Measurements from ENCODE around the gene NUMBL. TPM values are rescaled to one million over a fixed set of nuclear protein-coding genes. Genes with fewer than 3 reads are reported as not detected.

The NUMBL gene
- total and polyA plus RNA-seq, 2 of the 13 experiments (the other 11 are each of a cell fraction or from before 2014, with no cell fraction given), result 0.49 to 2.3 TPM

GRCh38 chr19:40721936-40722661 is 31.6 kb upstream of the NUMBL start:
- intact Hi-C loops (cut with micrococcal nuclease; ENCODE audit: unreplicated experiment), result no loop called here
- H2AFZ ChIP-seq (ENCODE audit: low read length), result no peak overlapping the region
- CTCF ChIA-PET (ENCODE audit: low intra/inter-chr PET ratio, low total read pairs), result no interaction called here
- in situ Hi-C loops (cut with HindIII; ENCODE audit: extremely low pct_ligation_motif_present, low pct_unique_long_range_greater_than_20kb), result no loop called here
- POLR2A ChIA-PET, result interaction anchor here (2.2 kb wide), 1 partner anchor 29 kb away, joined by 9 read pairs; the partner anchor contains the start of genes ACTMAP and SNRPA
- 89% methylated on average over 9 of the region's 9 CpGs for WGBS (ENCODE audit: low lambda C conversion rate)
- DNase-seq (ENCODE audit: low spot score), result no peak
- no TSS peak for BruUV-seq (replicated peaks)
- no peak overlapping the region for H3K9ac ChIP-seq (ENCODE audit: insufficient read depth, low read depth, low read length)
- H4K20me1 ChIP-seq (ENCODE audit: insufficient read depth, low read length), result 0 out of 2 replicates have a peak, but pooled peaks cover 4% of the 10 kb centered on the region
- TF ChIP-seq CTCF (CRISPR knock-in tag; IDR thresholded peaks at IDR 0.05) (no peak), SMARCC2 (IDR thresholded peaks at IDR 0.05) (no peak), SMAD9 (CRISPR knock-in tag; IDR thresholded peaks at IDR 0.05) (no peak), E2F1 (CRISPR knock-in tag; IDR thresholded peaks at IDR 0.05) (no peak), GMEB2 (CRISPR knock-in tag; IDR thresholded peaks at IDR 0.05; ENCODE audit: low read depth) (no peak), ZNF432 (CRISPR knock-in tag; IDR thresholded peaks at IDR 0.05; ENCODE audit: borderline replicate concordance) (no peak), ATM (IDR thresholded peaks at IDR 0.05; ENCODE audit: borderline replicate concordance) (no peak), ZNF784 (CRISPR knock-in tag; IDR thresholded peaks at IDR 0.05; ENCODE audit: borderline replicate concordance) (no peak), ZNF530 (CRISPR knock-in tag; IDR thresholded peaks at IDR 0.05; ENCODE audit: low read depth) (no peak), ZNF230 (CRISPR knock-in tag; IDR thresholded peaks at IDR 0.05) (no peak), ZNF576 (CRISPR knock-in tag; IDR thresholded peaks at IDR 0.05) (no peak)
- ATAC-seq, result no peak
- FAIRE-seq, result no peak
- H3K4me3 ChIP-seq (replicated peaks in 1 of 3; ENCODE audit: insufficient read depth in 1 of 3, low read depth in 2 of 3, low read length in 3 of 3), result no peak overlapping the region
- no peaks in the 10 kb centered on the region; a peak in 1 of 5 replicates for H3K27me3 ChIP-seq (ENCODE audit: control insufficient read depth in 1 of 2, insufficient read depth in 2 of 2, low read length in 2 of 2)
- peaks cover 34% of the 10 kb centered on the region for H3K4me1 ChIP-seq (ENCODE audit: insufficient read depth, low read length)
- no peaks in the 10 kb centered on the region for H3K9me3 ChIP-seq (ENCODE audit: low read length)
- H3K27ac ChIP-seq (ENCODE audit: extremely low read length, insufficient read depth, low read length), result no peak overlapping the region
- H3K79me2 ChIP-seq (ENCODE audit: insufficient read depth, low read length), result peaks cover 57% of the 10 kb centered on the region
- H3K36me3 ChIP-seq (replicated peaks in 1 of 2; ENCODE audit: control insufficient read depth in 1 of 2, insufficient read depth in 2 of 2, low read length in 2 of 2), result peaks cover 10 to 35% of the 10 kb centered on the region in 2 experiments; a peak in 4 of 5 replicates
- peak overlapping the region; percentile 39; the same call in 1 of the 2 replicates for H3K4me2 ChIP-seq (ENCODE audit: low read depth, low read length)

Data from HepG2 (cell line).